GM18951 (cell line): Measurements from ENCODE around the gene TMCO6.

Experiments
- POLR2A ChIP-seq: IDR thresholded peaks from 4 replicates; pipeline ENCODE4 v1.6.1; 2011; ENCODE audit warnings: mild to moderate bottlenecking; ENCODE audit not compliant: insufficient read length, insufficient read depth; ENCODE audit errors: extremely low read depth
- in situ Hi-C: fragments of 300-500 bp; cut with MboI; formaldehyde crosslinking; loops from one replicate; pipeline ENCODE4 v1.12.0; 2022; ENCODE audit warnings: low sequenced_read_pairs, mixed read lengths, inconsistent platforms; ENCODE audit not compliant: unreplicated experiment

Gene TMCO6

GRCh38 chr5:140673187-140673976 lies 34.1 kb downstream of the TMCO6 start, which contains the start of gene DND1:
DND1 (minus strand) TSS chr5:140673576; CDS start chr5:140673542, 34 bp downstream.
- in situ Hi-C loops: no loop called here
- no peak for TF ChIP-seq POLR2A

- TF ChIP-seq POLR2A: no peak
- in situ Hi-C loops: no loop called here
These were observed 35.0 kb downstream of the TMCO6 start for GRCh38 chr5:140674211-140674610.

GRCh38 chr5:140674629-140675028 lies 35.4 kb downstream of the TMCO6 start:
- no peak for TF ChIP-seq POLR2A
- in situ Hi-C loops: no loop called here

- in situ Hi-C loops: no loop called here
- TF ChIP-seq POLR2A: no peak
These were observed 38.7 kb downstream of the TMCO6 start for GRCh38 chr5:140677947-140678346.

GRCh38 chr5:140678993-140679392 lies 39.7 kb downstream of the TMCO6 start:
- in situ Hi-C loops: no loop called here
- TF ChIP-seq POLR2A: no peak

GRCh38 chr5:140690376-140690932 lies 51.2 kb downstream of the TMCO6 start:
- in situ Hi-C loops: no loop called here
- no peak for TF ChIP-seq POLR2A

GRCh38 chr5:140690941-140691924 lies 52.0 kb downstream of the TMCO6 start, which contains the start of the genes HARS1 and HARS2:
HARS1 (minus strand) TSS chr5:140691370; CDS start chr5:140691304, 66 bp downstream.
HARS2 (plus strand) TSS chr5:140691455; CDS start chr5:140691649, 194 bp downstream.
- in situ Hi-C loops: no loop called here

GRCh38 chr5:140694276-140694675 lies 55.0 kb downstream of the TMCO6 start:
- TF ChIP-seq POLR2A: no peak
- in situ Hi-C loops: no loop called here

More at GRCh38 chr5:140690941-140691924, 52.0 kb downstream of the TMCO6 start, which contains the start of the genes HARS1 and HARS2:
- peak; percentile 96 for TF ChIP-seq POLR2A
